Pancreas (tissue), 10 donors: ENCODE data around the gene RAB9A. TPM values are rescaled to one million over a fixed set of nuclear protein-coding genes. Genes with fewer than 3 reads are reported as not detected.
A peak's percentile ranks its signal among the peaks of the same experiment; 100 is the strongest.

Source experiments
- ATAC-seq, 4 donors: fragments of 200-7000 bp; cut with Tn5 transposase; one replicate each; pipeline versions ENCODE4 v1.8.0 to v1.9.1; 2020; ENCODE audit warnings: mild to moderate bottlenecking in 4 of 4, moderate library complexity in 4 of 4
- DNase-seq, 6 donors: peaks; one replicate each; pipeline ENCODE4 v3.0.0-alpha.2; 2020
- FAIRE-seq: peaks from 2 replicates; lab custom pipeline; 2012; peaks lifted over from hg19 to GRCh38; lab: Jason Lieb, UNC
- H3K27ac ChIP-seq, 4 donors: fragments of 200-600 bp; sonication (generic); 1 replicate in 3 of 4; 2 replicates in 1 of 4; pipeline versions ENCODE4 v1.5.0 to v1.8.0; 2020
- H3K27me3 ChIP-seq, 4 donors: fragments of 200-600 bp; one replicate each; pipeline ENCODE4 v1.8.0; 2021
- H3K36me3 ChIP-seq, 3 donors: fragments of 200-600 bp; sonication (generic) in 1 of 3; one replicate each; pipeline versions ENCODE4 v1.5.0 to v1.8.0; 2020 to 2021
- H3K4me1 ChIP-seq, 3 donors: fragments of 200-600 bp; one replicate each; pipeline ENCODE4 v1.8.0; 2021
- H3K4me3 ChIP-seq, 4 donors: fragments of 200-600 bp; sonication (generic) in 2 of 4; one replicate each; pipeline versions ENCODE4 v1.5.0 to v1.8.0; 2020 to 2021
- H3K9me3 ChIP-seq, 4 donors: fragments of 200-600 bp; one replicate each; pipeline ENCODE4 v1.8.0; 2021
- WGBS, 2 donors: extraction: QIAGEN DNeasy Blood & Tissue Kit; methylation state at CpG; one replicate each; pipeline ENCODE4 v1.1.7; 2013; 5-methylcytosine and 5-hydroxymethylcytosine counted together
- intact Hi-C, 3 donors: fragments of 100-400 bp; cut with DNase I; formaldehyde crosslinking; loops; one replicate each; pipeline versions ENCODE4 v1.11.1 to v1.14.2; 2022
- polyA plus RNA-seq, 2 donors: library from polyadenylated mRNA; stranded (reverse); fragments of 200-250 nt; gene quantifications; one replicate each; pipeline ENCODE4 v1.2.3, GENCODE V29; 2013
- total RNA-seq, 6 donors: library from RNA; stranded (reverse); fragmentation: NEBNext Ultra II Directional in 4 of 6; extraction: Animal tissue kit (Norgen Biotek cat#: 25700) in 4 of 6; gene quantifications; one replicate each; pipeline versions ENCODE4 v1.2.1 to v1.2.4, GENCODE V29; 2021 to 2023
- TF ChIP-seq, protein P1 (sequence below), 4 donors: fragments of 200-600 bp; sonication (generic) in 3 of 4; IDR thresholded peaks; one replicate each; pipeline versions ENCODE4 v1.5.0 to v1.8.0; 2021; ENCODE audit warnings: antibody characterized with exemption in 4 of 4
- donor health status: healthy with polysubstance abuse.
- donor health status: DM: no; HTN: no; CAD: no; lungs with moderate emphysema.
- donor health status: DM: no; HTN: no; CAD: no.
- donor health status: control.
- donor health status: control.
- donor health status: Bipolar disorder and iron deficiency.
- donor health status: DM: yes; HTN: yes; CAD: no.
- donor health status: DM: no; HTN: no; CAD: no.
- donor health status: DM: no; HTN: no; CAD: no.
- donor health status: DM: yes; HTN: yes; CAD: no.

Gene RAB9A
- total and polyA plus RNA-seq, 8 donors = 8.7 to 22.0 (median 16.5) TPM

DNA sequence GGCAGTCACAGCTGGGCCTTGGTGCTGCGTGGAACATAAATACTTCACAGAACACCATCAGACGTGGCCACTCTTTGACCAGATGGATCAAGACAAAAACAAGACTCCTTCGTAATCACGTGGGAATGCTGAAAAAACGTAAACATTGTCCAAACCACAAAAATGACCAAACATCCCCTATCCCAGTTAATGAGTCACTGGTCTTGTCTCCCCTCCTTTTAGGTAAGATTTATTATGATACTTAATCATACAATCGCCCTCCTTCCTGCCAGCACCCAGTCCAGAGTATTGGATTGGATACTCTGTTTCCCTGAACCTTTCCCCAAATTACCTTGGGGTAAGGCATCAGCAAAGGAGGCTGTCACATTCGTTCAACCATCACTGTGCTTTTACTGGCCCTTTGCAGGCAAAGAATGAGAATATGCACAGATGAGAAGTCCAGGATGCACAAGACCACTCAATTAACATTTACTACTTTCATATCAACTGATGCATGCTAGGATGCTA, 36.6 kb upstream of the RAB9A start:
- Histone ChIP-seq H3K4me3 (peak overlapping the region; percentile 13 to 63 (median 30)), H3K36me3 (no peaks in the 10 kb centered on the region), H3K4me1 (peaks cover 5 to 15% (median 6%) of the 10 kb centered on the region in 3 donors), H3K9me3 (no peaks in the 10 kb centered on the region), H3K27ac (peak overlapping the region in 2 of 4 donors; percentile 63 to 92), H3K27me3 (no peaks in the 10 kb centered on the region)
- DNase-seq (no peak), FAIRE-seq (peak; percentile 17), ATAC-seq (no peak)
- intact Hi-C loops = loop anchor here in 1 of 3 donors (10.0 kb wide), 1 partner anchor 92 kb away; no protein-coding TSS in a partner anchor
- WGBS, 2 donors = 19 to 21% methylated on average over 7 of the region's 7 CpGs
- TF ChIP-seq, protein P1, sequence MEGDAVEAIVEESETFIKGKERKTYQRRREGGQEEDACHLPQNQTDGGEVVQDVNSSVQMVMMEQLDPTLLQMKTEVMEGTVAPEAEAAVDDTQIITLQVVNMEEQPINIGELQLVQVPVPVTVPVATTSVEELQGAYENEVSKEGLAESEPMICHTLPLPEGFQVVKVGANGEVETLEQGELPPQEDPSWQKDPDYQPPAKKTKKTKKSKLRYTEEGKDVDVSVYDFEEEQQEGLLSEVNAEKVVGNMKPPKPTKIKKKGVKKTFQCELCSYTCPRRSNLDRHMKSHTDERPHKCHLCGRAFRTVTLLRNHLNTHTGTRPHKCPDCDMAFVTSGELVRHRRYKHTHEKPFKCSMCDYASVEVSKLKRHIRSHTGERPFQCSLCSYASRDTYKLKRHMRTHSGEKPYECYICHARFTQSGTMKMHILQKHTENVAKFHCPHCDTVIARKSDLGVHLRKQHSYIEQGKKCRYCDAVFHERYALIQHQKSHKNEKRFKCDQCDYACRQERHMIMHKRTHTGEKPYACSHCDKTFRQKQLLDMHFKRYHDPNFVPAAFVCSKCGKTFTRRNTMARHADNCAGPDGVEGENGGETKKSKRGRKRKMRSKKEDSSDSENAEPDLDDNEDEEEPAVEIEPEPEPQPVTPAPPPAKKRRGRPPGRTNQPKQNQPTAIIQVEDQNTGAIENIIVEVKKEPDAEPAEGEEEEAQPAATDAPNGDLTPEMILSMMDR (IDR thresholded peaks at IDR 0.05) = no peak

DNA sequence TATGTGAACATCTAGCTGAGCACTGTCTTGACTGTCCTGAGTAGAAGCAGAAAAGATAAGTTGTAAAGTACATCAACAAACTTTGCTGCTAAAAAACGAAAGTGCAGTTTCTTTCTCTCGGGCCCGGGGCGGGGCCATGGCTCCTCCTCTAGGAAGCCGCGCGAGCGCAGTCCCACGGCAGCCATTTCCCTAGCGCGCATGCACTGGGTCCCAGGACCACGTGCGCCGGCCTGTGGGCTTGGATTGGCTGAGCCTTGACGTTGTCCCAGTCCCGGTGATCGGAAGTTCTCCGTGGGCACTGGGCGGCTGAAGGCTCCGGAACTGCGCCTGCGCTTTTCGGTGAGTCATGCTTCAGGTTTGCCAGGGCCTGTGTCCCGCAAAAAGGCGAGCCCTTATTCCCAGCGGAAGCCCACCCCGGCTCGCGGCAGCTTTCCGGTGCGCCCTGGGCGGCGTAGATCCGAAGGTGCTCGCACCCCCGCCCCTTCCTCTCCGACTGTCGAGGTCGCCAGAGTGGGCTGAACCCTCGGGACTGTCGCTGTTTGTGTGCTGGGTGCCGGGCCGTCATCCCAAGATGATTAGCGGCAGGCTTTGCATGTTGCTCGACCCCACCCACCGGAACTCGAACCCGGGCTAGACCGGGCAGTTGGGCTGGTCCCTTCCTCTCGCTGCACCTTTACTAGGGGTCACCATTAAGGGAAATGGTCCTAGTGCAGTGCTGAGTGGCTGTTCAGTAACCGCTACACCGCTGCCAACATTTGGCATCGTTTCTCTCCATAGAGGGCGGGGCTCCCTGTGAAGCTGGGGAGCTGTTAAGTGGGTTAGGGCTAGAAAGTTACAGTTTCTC, 35.9 kb upstream of the RAB9A start, which contains the start of gene TCEANC:
TCEANC (plus strand) TSS at position 292 of the 844 bp plus-strand sequence. CDS start 9,368 bp downstream, outside the sequence.
- H3K4me3 ChIP-seq = peak within 1 kb of the TSS; percentile 26 to 63 (median 49)
- 0 to 2% methylated on average over 54 of the region's 54 CpGs for WGBS, 2 donors
- peak; percentile 97 to 100 (median 100) for ATAC-seq
- H3K27ac ChIP-seq = peak within 1 kb of the TSS; percentile 68 to 92 (median 76)
- peaks cover 5 to 15% (median 6%) of the 10 kb centered on the region in 3 donors for H3K4me1 ChIP-seq
- no peaks in the 10 kb centered on the region for H3K27me3 ChIP-seq
- no peaks in the 10 kb centered on the region for H3K9me3 ChIP-seq
- no peaks in the 10 kb centered on the region for H3K36me3 ChIP-seq
- intact Hi-C loops = loop anchor here in 1 of 3 donors (10.0 kb wide), 1 partner anchor 92 kb away; no protein-coding TSS in a partner anchor
- DNase-seq = peak; percentile 93 to 99 (median 98)
- TF ChIP-seq, protein P1 (IDR thresholded peaks at IDR 0.05) = no peak
- FAIRE-seq = peak; percentile 99

DNA sequence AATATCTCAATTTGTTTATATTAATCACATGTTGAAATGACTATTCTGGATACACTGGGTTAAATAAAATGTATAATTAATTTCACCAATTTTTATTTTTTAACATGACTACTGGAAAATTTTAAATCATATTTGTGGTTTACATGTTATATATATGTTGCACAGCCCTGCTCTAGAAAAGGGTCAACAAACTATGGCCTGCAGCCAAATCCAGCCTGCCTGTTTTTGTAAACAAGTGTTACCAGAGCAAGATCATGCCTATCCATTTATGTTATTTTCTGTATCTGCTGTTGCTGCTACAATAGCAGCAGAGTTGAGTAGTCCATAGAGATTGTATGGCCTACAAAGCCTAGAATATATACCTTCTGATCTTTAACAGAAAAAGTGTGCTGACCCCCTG, 34.8 kb upstream of the RAB9A start:
- no peak for DNase-seq
- H3K9me3 ChIP-seq = no peaks in the 10 kb centered on the region
- H3K27ac ChIP-seq = peak overlapping the region in 1 of 4 donors; percentile 73
- intact Hi-C loops = loop anchor here in 1 of 3 donors (10.0 kb wide), 1 partner anchor 91 kb away; no protein-coding TSS in a partner anchor
- H3K36me3 ChIP-seq = no peaks in the 10 kb centered on the region
- peak overlapping the region in 1 of 4 donors; percentile 63 for H3K4me3 ChIP-seq
- FAIRE-seq = peak; percentile 53
- H3K27me3 ChIP-seq = no peaks in the 10 kb centered on the region
- TF ChIP-seq, protein P1 (IDR thresholded peaks at IDR 0.05) = no peak
- peaks cover 5 to 15% (median 6%) of the 10 kb centered on the region in 3 donors for H3K4me1 ChIP-seq
- no peak for ATAC-seq

DNA sequence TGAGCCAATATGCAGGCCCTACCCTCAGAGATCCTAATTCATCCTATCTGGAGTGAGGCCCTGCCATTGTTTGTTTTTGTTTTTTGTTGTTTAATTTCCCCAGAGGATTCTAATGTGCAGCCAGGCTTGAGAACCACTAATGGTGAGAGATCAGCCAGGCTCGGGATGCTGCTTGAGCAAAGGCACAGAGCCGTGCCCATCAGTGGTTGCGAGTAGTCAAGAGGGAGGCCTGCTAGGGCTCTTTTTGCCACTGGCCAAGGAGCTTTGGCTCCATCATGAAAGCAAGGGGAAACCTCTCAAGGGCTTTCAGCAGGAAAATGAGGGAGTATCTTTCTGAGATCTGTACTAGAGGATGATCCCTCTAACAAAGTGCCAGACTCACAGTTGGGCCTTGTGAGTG, 33.3 kb upstream of the RAB9A start:
- peaks cover 5 to 15% (median 6%) of the 10 kb centered on the region in 3 donors for H3K4me1 ChIP-seq
- 89 to 93% methylated on average over 3 of the region's 3 CpGs for WGBS, 2 donors
- TF ChIP-seq, protein P1 (IDR thresholded peaks at IDR 0.05) = no peak
- no peak for DNase-seq
- ATAC-seq = no peak
- intact Hi-C loops = loop anchor here in 1 of 3 donors (10.0 kb wide), 1 partner anchor 89 kb away; no protein-coding TSS in a partner anchor
- no peaks in the 10 kb centered on the region for H3K27me3 ChIP-seq
- no peak overlapping the region for H3K4me3 ChIP-seq
- H3K36me3 ChIP-seq = no peaks in the 10 kb centered on the region
- H3K9me3 ChIP-seq = no peaks in the 10 kb centered on the region
- FAIRE-seq = no peak
- no peak overlapping the region for H3K27ac ChIP-seq
